ENCODE data around the gene RANGRF.
"Not testable (repeated sequence)": the region's sequence is repeated elsewhere in the genome, so short reads cannot be mapped to it uniquely, and the experiment has no call there.

The RANGRF gene, protein sequence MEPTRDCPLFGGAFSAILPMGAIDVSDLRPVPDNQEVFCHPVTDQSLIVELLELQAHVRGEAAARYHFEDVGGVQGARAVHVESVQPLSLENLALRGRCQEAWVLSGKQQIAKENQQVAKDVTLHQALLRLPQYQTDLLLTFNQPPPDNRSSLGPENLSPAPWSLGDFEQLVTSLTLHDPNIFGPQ

DNA sequence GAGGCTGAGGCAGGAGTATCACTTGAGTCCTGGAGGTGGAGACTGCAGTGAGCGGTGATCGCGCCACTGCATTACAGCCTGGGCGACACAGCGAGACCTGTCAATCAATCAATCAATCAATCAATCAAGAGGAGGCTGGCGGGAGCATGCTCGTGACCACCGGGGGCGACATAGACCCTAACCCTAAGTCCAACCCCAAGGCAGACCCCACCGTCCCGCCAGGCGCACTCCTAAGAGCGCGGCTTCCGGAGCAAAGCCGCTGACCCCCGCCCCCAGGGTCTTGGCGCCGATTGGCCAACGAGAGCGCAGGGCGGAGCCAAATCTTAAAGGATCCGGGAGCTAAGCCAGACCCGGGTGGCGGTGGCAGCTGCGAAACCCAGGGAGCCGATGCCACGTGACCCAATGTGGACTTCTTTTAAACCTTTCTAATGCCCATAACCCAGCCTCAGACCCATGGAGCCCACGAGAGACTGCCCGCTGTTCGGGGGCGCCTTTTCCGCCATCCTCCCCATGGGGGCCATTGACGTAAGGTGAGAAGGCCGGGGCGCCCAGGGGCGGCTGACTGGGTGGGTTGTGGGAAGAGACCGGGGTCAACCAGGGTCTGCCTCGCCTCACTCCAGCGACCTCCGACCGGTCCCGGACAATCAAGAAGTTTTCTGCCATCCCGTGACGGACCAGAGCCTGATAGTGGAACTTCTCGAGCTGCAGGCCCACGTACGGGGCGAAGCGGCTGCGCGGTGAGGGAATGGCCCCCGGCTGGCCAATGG lies at the start of gene RANGRF:
Gene RANGRF (plus strand): TSS at position 335 of the 767 bp plus-strand sequence. CDS start 119 bp downstream, at position 454.
- Mint-ChIP-seq H3K4me3 (peak within 1 kb of the TSS; percentile 93), H3K27me3 (no peaks in the 10 kb centered on the region), H3K9me3 (no peaks in the 10 kb centered on the region), H3K27ac (peak within 1 kb of the TSS; percentile 93), H3K4me1 (peaks cover 26% of the 10 kb centered on the region), H3K36me3 (ENCODE audit: low read depth) (peaks cover 5% of the 10 kb centered on the region)
- ATAC-seq (peak; percentile 89), DNase-seq (peak; percentile 89)

DNA sequence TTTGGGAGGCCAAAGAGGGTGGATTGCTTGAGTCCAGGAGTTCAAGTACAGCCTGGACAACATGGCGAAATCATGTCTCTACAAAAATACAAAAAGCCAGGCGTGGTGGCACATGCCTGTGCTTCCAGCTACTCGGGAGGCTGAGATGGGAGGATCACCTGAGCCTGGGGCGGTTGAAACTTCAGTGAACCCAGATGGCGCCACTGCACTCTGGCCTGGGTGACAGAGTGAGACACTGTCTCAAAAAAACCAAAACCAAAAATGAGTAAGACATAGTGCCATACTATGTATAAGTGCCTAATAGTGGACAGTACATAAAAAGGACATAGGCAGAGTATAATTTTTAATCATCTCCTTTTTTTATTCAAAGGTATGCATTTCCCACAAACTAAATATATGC lies 44.6 kb upstream of the RANGRF start:
- Mint-ChIP-seq H3K4me3 (no peak overlapping the region), H3K36me3 (ENCODE audit: low read depth) (peaks cover 38% of the 10 kb centered on the region), H3K4me1 (peaks cover 52% of the 10 kb centered on the region), H3K27me3 (peaks cover 2% of the 10 kb centered on the region), H3K27ac (peak overlapping the region; percentile 35), H3K9me3 (peaks cover 4% of the 10 kb centered on the region)
- no peak for ATAC-seq
- peak; percentile 20 for DNase-seq

DNA sequence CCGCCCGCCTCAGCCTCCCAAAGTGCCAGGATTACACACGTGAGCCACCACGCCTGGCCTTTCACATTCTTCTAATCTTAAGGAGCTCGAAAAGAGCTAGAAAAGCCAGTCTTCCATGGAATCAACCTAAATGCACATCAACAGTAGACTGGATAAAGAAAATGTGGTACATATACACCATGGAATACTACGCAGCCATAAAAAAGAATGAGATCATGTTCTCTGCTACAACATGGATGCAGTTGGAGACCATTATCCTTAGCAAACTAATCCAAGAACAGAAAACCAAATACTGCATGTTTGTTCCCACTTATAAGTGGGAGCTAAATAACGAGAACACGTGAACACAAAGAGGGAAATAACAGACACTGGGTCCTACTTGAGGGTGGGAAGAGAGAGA lies 43.7 kb upstream of the RANGRF start:
- no peak overlapping the region for H3K4me3 Mint-ChIP-seq
- H3K36me3 Mint-ChIP-seq (ENCODE audit: low read depth), result peaks cover 42% of the 10 kb centered on the region
- ATAC-seq (no peak), DNase-seq (no peak)
- peaks cover 4% of the 10 kb centered on the region for H3K9me3 Mint-ChIP-seq
- peaks cover 5% of the 10 kb centered on the region for H3K27me3 Mint-ChIP-seq
- H3K27ac Mint-ChIP-seq, result peak overlapping the region; percentile 18
- H3K4me1 Mint-ChIP-seq, result peaks cover 58% of the 10 kb centered on the region

DNA sequence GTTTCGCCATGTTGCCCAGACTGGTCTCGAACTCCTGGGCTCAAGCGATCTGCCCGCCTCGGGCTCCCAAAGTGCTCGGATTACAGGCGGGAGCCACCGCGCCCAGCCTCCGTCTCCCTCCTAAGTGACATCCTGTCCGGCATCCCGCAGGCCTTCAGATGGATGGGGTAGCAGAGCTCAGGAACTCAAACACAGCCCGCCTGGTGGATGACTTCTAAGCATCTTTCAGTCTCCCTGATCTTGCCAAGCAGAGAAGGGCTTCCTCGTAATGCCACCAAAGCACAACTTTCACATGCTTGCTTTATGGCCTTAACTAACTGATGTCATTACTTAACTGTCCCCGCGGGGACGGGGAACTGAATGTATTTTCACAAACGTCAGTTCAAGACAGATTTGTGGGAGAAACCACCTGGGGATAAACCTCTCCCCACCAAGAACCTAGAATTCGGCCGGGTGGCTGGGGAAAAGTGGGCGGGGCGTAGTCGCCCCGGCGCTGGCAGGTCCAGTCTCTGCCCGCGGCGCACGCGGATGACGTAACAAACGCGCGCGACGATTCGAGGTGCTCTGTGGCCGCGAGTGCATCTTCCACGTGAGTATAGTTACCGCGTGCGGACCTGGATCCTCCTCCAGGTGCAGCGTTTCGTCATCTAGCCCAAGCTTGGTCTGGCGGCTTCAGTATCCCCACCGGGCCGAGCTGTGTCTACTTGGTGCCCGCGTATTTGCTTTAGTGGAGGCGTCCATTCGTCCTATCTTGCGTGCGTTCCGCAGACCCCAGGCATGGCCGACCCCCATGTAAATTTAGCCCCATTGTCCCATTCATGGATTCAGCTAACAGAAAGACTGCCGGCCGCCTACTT lies 39.5 kb upstream of the RANGRF start, which contains the start of gene PFAS:
Gene PFAS (plus strand): TSS at position 539 of the 857 bp plus-strand sequence. CDS start 4,649 bp downstream, outside the sequence.
- Mint-ChIP-seq H3K4me3 (peak within 1 kb of the TSS; percentile 100), H3K9me3 (peaks cover 4% of the 10 kb centered on the region), H3K27ac (peak within 1 kb of the TSS; percentile 99), H3K4me1 (peaks cover 55% of the 10 kb centered on the region), H3K36me3 (ENCODE audit: low read depth) (peaks cover 46% of the 10 kb centered on the region), H3K27me3 (peaks cover 5% of the 10 kb centered on the region)
- ATAC-seq, result peak; percentile 74
- DNase-seq, result peak; percentile 99

DNA sequence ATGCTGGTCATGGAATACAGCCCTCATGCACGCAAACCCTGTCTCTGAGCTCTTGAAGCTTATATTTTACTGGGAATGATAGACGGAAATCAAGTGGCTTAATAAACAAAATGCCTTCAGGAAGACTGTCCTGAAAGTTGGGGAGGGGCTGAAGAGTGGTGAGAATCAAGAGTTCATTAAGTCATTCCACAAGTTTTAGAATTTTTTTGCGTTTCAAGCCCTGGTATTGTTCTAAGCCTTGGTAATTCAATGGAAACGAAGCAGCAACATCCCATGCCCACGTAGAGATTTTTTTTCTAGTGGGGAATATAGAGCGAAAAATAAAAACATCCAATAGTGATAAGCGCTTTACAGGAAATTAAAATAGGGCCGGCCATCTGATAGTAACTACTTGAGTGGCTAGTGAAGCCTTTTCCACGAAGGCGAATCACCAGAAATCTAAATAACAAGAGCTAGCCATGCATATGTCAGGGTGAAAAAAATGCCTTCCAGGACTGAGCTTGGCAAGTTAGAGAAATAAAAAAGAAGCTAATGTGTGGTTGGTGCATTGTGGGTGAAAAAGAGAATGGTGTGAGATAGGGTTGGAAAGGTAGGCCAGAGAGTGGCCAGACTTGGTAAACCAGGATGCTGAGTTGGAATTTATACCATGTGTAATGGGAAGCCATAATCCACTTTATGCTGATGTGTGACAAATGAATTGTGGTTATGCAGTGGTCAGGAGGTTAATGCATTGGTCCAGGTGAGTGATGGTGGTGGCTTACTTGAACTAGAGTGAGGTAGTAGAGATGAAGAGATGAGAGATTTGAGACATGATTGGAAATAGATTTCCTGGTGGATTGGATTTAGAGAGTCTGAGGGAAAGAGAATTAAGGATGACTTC lies 38.6 kb upstream of the RANGRF start:
- Mint-ChIP-seq H3K36me3 (ENCODE audit: low read depth) (peaks cover 43% of the 10 kb centered on the region), H3K27me3 (peaks cover 5% of the 10 kb centered on the region), H3K4me3 (peak overlapping the region; percentile 100), H3K27ac (peak overlapping the region; percentile 99), H3K9me3 (peaks cover 4% of the 10 kb centered on the region), H3K4me1 (peaks cover 46% of the 10 kb centered on the region)
- no peak for DNase-seq
- ATAC-seq, result no peak

DNA sequence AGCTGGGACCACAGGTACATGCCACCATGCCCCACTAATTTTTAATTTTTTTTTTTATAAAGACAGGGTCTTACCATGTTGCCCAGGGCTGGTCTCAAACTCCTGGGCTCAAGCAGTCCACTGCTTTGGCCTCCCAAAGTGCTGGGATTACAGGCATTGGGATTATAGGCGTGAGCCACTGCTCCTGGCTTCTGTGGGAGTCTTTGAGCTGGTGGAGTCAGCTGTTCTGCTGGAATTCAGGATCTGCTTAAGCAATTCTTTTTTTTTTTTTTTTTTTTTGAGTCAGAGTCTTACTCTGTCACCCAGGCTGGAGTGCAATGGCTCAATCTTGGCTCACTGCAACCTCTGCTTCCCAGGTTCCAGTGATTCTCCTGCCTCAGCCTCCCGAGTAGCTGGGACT lies 37.1 kb upstream of the RANGRF start:
- H3K27me3 Mint-ChIP-seq, H3K4me3 Mint-ChIP-seq, ATAC-seq, H3K9me3 Mint-ChIP-seq, DNase-seq, H3K27ac Mint-ChIP-seq: not testable (repeated sequence)
- Mint-ChIP-seq H3K36me3 (ENCODE audit: low read depth) (peaks cover 42% of the 10 kb centered on the region), H3K4me1 (peaks cover 30% of the 10 kb centered on the region)

DNA sequence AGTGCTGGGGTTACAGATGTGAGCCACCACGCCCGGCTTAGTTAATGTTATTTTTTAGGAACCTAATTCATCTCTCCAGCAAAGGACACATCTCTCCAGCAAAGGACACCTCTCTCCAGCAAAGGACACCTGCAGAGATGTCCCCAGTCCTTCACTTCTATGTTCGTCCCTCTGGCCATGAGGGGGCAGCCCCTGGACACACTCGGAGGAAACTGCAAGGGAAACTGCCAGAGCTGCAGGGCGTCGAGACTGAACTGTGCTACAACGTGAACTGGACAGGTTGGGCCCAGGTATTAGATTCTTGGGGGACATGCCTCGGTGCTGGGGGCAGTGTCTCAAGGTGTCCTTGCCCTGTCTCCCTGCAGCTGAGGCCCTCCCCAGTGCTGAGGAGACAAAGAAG lies 34.7 kb upstream of the RANGRF start:
- no peak overlapping the region for H3K27ac Mint-ChIP-seq
- H3K9me3 Mint-ChIP-seq, result no peaks in the 10 kb centered on the region
- DNase-seq (no peak), ATAC-seq (no peak)
- H3K4me1 Mint-ChIP-seq, result peaks cover 18% of the 10 kb centered on the region
- H3K36me3 Mint-ChIP-seq (ENCODE audit: low read depth), result peaks cover 47% of the 10 kb centered on the region
- H3K4me3 Mint-ChIP-seq, result no peak overlapping the region
- peaks cover 4% of the 10 kb centered on the region for H3K27me3 Mint-ChIP-seq

DNA sequence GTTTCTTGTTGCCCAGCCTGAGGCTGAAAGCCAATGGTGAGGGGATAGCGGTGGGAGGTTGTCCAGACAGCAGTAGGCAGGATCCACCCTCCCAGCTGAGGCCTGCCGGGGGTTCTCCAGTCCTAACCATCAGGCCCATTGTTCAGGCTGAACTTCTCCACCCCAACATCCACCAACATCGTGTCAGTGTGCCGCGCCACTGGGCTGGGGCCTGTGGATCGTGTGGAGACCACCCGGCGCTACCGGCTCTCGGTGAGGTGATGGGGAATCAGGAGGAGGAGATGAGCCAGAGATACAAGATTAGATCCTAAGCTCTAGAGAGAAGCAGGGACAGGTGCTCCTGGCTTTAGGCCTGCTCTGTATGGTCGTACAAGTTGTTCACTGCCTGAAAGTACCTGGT lies 33.6 kb upstream of the RANGRF start:
- Mint-ChIP-seq H3K27me3 (no peaks in the 10 kb centered on the region), H3K4me3 (no peak overlapping the region), H3K9me3 (no peaks in the 10 kb centered on the region), H3K27ac (no peak overlapping the region), H3K36me3 (ENCODE audit: low read depth) (peaks cover 37% of the 10 kb centered on the region), H3K4me1 (peaks cover 9% of the 10 kb centered on the region)
- ATAC-seq (no peak), DNase-seq (no peak)

DNA sequence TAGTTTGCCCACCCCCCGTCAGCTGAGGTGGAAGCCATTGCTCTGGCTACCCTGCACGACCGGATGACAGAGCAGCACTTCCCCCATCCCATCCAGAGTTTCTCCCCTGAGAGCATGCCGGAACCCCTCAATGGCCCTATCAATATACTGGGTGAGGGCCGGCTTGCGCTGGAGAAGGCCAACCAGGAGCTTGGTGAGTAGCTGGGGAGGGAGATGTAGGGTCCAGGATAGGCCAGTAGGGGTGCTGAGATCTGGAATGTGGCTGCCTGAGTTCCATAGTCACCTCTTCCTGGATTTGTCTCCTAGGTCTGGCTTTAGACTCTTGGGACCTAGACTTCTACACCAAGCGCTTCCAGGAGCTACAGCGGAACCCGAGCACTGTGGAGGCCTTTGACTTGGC lies 33.0 kb upstream of the RANGRF start:
- Mint-ChIP-seq H3K36me3 (ENCODE audit: low read depth) (peaks cover 33% of the 10 kb centered on the region), H3K4me1 (peaks cover 3% of the 10 kb centered on the region), H3K27me3 (no peaks in the 10 kb centered on the region), H3K27ac (no peak overlapping the region), H3K9me3 (no peaks in the 10 kb centered on the region), H3K4me3 (no peak overlapping the region)
- ATAC-seq (no peak), DNase-seq (no peak)

DNA sequence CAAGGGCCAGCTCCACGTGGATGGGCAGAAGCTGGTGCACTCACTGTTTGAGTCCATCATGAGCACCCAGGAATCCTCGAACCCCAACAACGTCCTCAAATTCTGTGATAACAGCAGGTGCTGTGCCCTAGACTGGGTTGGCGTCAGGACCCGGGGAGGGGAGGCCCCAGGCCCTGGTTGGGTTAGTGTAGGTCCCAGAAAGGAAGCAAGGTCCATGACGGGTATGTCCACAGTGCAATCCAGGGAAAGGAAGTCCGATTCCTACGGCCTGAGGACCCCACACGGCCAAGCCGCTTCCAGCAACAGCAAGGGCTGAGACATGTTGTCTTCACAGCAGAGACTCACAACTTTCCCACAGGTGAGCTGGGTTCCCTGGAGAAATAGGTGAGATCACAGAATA lies 32.2 kb upstream of the RANGRF start:
- H3K36me3 Mint-ChIP-seq (ENCODE audit: low read depth), result peaks cover 36% of the 10 kb centered on the region
- H3K4me3 Mint-ChIP-seq, result no peak overlapping the region
- ATAC-seq (no peak), DNase-seq (no peak)
- H3K4me1 Mint-ChIP-seq, result no peaks in the 10 kb centered on the region
- H3K27me3 Mint-ChIP-seq, result no peaks in the 10 kb centered on the region
- H3K27ac Mint-ChIP-seq, result no peak overlapping the region
- no peaks in the 10 kb centered on the region for H3K9me3 Mint-ChIP-seq

DNA sequence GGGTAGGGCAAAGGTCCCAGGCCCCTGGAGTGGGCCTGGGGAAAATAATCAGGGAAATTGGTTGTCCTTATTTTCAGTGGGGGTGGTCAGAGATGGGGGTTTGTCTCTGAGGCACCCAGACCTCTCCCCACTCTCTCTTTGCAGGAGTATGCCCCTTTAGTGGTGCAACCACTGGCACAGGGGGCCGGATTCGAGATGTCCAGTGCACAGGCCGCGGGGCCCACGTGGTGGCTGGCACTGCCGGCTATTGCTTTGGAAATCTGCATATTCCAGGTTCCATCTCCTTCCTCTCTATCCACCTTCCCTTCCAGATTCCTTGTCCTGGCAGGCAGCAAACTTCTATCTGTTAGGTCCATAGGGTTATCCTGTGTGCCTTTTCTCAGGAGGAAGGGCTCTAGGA lies 31.8 kb upstream of the RANGRF start:
- Mint-ChIP-seq H3K4me3 (no peak overlapping the region), H3K4me1 (no peaks in the 10 kb centered on the region), H3K36me3 (ENCODE audit: low read depth) (peaks cover 39% of the 10 kb centered on the region), H3K27me3 (no peaks in the 10 kb centered on the region), H3K27ac (no peak overlapping the region), H3K9me3 (no peaks in the 10 kb centered on the region)
- ATAC-seq (no peak), DNase-seq (no peak)

DNA sequence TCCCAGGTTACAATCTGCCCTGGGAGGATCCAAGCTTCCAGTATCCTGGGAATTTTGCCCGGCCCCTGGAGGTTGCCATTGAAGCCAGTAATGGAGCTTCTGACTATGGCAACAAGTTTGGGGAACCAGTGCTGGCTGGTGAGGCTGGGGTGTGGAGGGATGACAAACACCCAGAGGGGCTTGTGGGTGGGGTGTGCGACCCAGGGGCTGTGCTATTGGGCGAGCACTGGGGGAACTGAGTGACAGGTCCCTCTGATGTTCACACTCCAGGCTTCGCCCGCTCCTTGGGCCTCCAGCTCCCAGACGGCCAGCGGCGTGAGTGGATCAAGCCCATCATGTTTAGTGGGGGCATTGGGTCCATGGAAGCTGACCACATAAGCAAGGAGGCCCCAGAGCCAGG lies 30.7 kb upstream of the RANGRF start:
- H3K4me3 Mint-ChIP-seq, result no peak overlapping the region
- H3K4me1 Mint-ChIP-seq, result no peaks in the 10 kb centered on the region
- H3K9me3 Mint-ChIP-seq, result no peaks in the 10 kb centered on the region
- no peak for DNase-seq
- H3K27me3 Mint-ChIP-seq, result no peaks in the 10 kb centered on the region
- ATAC-seq, result no peak
- H3K27ac Mint-ChIP-seq, result no peak overlapping the region
- peaks cover 45% of the 10 kb centered on the region for H3K36me3 Mint-ChIP-seq (ENCODE audit: low read depth)

DNA sequence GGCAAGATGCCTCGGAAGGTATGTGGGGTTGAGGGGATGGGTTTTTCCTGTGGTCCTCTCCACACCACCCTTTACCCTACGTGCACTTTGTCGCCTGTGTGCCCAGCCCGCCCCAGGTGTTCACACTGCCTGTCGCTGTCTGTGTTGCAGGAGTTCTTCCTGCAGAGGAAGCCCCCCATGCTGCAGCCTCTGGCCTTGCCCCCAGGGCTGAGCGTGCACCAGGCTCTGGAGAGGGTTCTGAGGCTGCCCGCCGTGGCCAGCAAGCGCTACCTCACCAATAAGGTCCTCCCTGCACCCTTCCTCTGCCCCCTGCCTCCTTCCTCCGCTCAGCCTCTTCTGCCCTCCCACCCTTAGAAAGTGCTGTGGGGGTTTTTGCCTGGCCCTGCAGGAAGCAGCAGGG lies 24.1 kb upstream of the RANGRF start:
- H3K27me3 Mint-ChIP-seq, result no peaks in the 10 kb centered on the region
- ATAC-seq, result no peak
- peaks cover 47% of the 10 kb centered on the region for H3K36me3 Mint-ChIP-seq (ENCODE audit: low read depth)
- H3K27ac Mint-ChIP-seq, result no peak overlapping the region
- H3K4me3 Mint-ChIP-seq, result no peak overlapping the region
- DNase-seq, result no peak
- H3K4me1 Mint-ChIP-seq, result no peaks in the 10 kb centered on the region
- H3K9me3 Mint-ChIP-seq, result no peaks in the 10 kb centered on the region

Data from activated naive CD8-positive, alpha-beta T cell treated with anti-CD3 and anti-CD28 coated beads, Interleukin-2, amount 50 U/mL, for 24 hours (primary cell).